ENCODE measurements around the gene KATNA1. TPM values are rescaled to one million over a fixed set of nuclear protein-coding genes. Genes with fewer than 3 reads are reported as not detected.
"Not testable (repeated sequence)": the region's sequence is repeated elsewhere in the genome, so short reads cannot be mapped to it uniquely, and the experiment has no call there.

KATNA1 gene
- total RNA-seq: 10 to 100 TPM; 18.1 to 21.6 TPM

DNA sequence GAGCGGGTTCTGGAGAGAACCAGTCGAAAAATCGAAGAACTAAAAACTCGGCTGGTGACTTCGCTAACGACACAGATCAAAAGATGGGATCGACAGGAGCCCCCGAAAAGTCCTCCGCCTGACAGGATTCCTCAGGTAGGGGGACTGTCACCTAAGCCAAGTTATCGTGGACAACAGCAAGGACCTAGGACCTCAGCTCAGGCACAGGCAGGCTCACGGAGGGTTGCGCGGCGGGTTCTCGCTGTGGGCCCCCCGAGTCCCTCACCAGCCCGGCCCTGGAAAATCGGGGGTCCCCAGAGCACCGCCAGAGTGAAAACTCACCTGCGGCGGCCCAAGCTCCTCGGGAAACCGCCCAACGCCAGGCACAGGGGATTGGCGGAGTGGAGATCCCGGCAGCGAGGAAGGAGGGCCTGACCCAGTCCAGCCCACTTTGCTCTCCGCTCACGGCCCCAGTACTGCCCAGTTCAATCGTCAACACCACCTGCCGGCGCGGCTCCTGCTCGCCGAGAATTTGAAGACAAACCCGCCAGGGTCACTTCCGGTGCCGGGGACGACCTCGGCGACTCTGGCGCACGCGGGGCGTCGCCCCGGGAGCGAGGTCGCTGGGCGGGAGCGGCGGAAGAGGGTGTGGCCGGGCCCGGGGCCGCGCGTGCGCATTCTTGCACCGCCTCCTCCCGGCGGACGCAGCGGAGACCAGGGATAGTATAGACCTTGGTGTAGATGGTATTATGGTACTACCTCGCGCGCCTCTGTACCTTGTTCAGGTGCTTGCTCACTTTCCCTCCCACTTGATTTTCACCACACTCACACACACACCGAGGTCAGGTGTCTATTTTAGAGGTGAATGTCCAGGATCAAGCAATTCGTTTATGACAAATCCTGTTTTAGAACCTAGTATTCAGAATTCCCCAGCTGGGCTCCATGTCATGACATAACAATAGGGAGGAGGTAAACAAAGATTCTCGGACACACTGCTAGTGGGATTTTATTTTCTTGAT lies at the start of gene KATNA1:
Gene KATNA1 (minus strand): TSS at position 567 of the 998 bp plus-strand sequence. CDS start 10,167 bp downstream, outside the sequence.
- ATAC-seq (peak; percentile 96), DNase-seq (peak; percentile 95)
- H3K27me3 Mint-ChIP-seq: no peaks in the 10 kb centered on the region
- H3K36me3 Mint-ChIP-seq (ENCODE audit: low read depth): peaks cover 2% of the 10 kb centered on the region
- no peaks in the 10 kb centered on the region for H3K9me3 Mint-ChIP-seq (ENCODE audit: low read depth)
- H3K27ac Mint-ChIP-seq: peak within 1 kb of the TSS; percentile 87
- POLR2A ChIA-PET: no interaction called here
- intact Hi-C loops (cut with DNase I, micrococcal nuclease): loop anchor here (1.0 to 5.0 kb wide), 9 partner anchors 68 to 216 kb away; partner anchors contain the start of genes GINM1 (in 2 of the 2), NUP43 (in 2 of the 2), PPIL4 (in 2 of the 2) and LATS1 (in 1 of the 2)
- H3K4me3 Mint-ChIP-seq: peak within 1 kb of the TSS; percentile 90
- H3K4me1 Mint-ChIP-seq: peaks cover 20% of the 10 kb centered on the region
- CTCF ChIA-PET: interaction anchor here (0.6 to 1.2 kb wide), 2 partner anchors 13 to 422 kb away, joined by 3 to 5 read pairs; no protein-coding TSS in a partner anchor

DNA sequence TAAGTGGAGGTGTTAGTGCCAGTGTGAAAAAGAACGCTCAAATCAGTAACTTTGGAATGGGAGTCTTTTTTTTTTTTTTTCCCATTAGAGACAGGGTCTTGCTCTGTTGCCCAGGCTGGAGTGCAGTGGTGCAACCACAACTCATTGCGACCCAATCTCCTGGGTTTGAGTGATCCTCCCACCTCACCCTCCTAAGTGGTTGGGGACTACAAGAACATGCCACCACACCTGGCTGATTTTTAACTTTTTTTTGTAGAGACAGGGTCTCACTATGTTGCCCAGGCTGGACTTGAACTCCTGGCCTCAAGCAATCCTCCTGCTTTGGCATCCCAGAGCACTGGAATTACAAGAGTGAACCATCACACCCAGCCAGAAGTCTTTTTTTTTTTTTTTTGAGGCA lies 49.7 kb upstream of the KATNA1 start:
- Mint-ChIP-seq H3K4me1 (peaks cover 12% of the 10 kb centered on the region), H3K36me3 (ENCODE audit: low read depth) (peaks cover 20% of the 10 kb centered on the region), H3K9me3 (ENCODE audit: low read depth) (no peaks in the 10 kb centered on the region), H3K27ac (no peak overlapping the region), H3K4me3 (no peak overlapping the region), H3K27me3 (no peaks in the 10 kb centered on the region)
- ATAC-seq (no peak), DNase-seq (no peak)
- ChIA-PET POLR2A (no interaction called here), CTCF (interaction anchor here (0.6 kb wide), 1 partner anchor 134 kb away, joined by 3 read pairs; no protein-coding TSS in a partner anchor)
- intact Hi-C loops (cut with DNase I, micrococcal nuclease): no loop called here

DNA sequence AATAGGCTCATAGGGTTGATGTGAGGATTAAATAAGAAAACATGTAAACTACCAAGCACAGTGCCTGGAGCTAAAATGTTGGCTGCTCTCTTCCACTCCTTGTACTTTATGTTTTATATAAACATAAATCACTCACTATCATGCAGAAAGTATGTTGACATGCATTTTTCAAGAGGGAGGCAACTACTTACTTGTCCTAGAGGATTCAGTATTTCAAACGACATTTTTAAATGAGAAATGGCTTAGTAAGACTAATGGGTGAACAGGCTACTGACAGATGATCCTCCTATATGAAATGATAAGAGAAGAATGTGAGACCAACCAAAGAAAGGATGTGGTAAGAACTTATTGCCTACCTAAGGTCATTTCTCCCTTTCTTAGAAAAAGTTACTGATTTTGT lies 48.4 kb upstream of the KATNA1 start:
- no peak overlapping the region for H3K27ac Mint-ChIP-seq
- DNase-seq (no peak), ATAC-seq (no peak)
- no peak overlapping the region for H3K4me3 Mint-ChIP-seq
- H3K27me3 Mint-ChIP-seq: no peaks in the 10 kb centered on the region
- ChIA-PET POLR2A (no interaction called here), CTCF (interaction anchor here (0.6 kb wide), 1 partner anchor 90 kb away, joined by 3 read pairs; no protein-coding TSS in a partner anchor)
- H3K36me3 Mint-ChIP-seq (ENCODE audit: low read depth): peaks cover 19% of the 10 kb centered on the region
- peaks cover 11% of the 10 kb centered on the region for H3K4me1 Mint-ChIP-seq
- no peaks in the 10 kb centered on the region for H3K9me3 Mint-ChIP-seq (ENCODE audit: low read depth)
- intact Hi-C loops (cut with DNase I, micrococcal nuclease): no loop called here

DNA sequence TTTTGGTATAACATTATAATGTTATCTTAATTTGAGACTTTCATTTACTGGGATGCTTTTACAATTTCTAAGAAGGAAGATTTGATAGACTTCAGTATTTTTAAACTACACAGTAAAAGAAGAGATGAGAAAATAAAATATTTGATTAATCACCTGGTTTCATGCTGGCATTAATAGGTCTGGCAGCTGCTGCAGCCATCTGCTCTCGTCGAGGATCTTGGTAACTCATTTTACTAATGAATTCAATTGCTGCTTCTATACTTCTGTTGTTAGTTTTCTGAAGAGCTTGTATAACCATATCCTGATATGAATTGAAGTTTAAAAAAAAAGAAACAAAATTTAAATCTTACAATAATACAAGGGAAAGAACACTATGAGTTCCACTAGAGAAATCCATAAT lies 46.4 kb upstream of the KATNA1 start:
- ATAC-seq (no peak), DNase-seq (no peak)
- no peaks in the 10 kb centered on the region for H3K9me3 Mint-ChIP-seq (ENCODE audit: low read depth)
- H3K4me1 Mint-ChIP-seq: peaks cover 8% of the 10 kb centered on the region
- intact Hi-C loops (cut with DNase I, micrococcal nuclease): no loop called here
- CTCF ChIA-PET: interaction anchor here (0.6 to 1.0 kb wide), 3 partner anchors 17 to 1372 kb away, joined by 3 read pairs; no protein-coding TSS in a partner anchor
- H3K4me3 Mint-ChIP-seq: no peak overlapping the region
- H3K27me3 Mint-ChIP-seq: no peaks in the 10 kb centered on the region
- H3K27ac Mint-ChIP-seq: no peak overlapping the region
- H3K36me3 Mint-ChIP-seq (ENCODE audit: low read depth): peaks cover 19% of the 10 kb centered on the region
- POLR2A ChIA-PET: no interaction called here

DNA sequence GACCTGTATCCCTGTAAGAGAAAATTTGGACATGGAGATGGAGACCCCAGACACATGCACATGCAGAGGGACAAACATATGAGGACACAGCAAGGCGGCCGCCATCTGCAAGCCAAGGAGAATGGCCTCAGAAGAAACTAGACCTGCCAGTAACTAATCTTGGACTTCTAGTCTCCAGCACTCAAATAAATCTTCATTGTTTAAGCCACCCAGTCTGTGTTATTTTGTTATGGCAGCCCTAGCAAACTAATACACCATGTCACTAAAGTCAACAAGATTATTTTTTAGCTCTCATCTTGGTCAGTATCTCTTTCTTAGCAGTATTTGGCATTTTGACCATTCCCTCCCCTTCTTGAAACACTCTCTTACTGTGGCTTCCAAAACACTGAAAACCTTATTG lies 42.7 kb upstream of the KATNA1 start:
- Mint-ChIP-seq H3K9me3 (ENCODE audit: low read depth) (no peaks in the 10 kb centered on the region), H3K36me3 (ENCODE audit: low read depth) (peaks cover 24% of the 10 kb centered on the region), H3K27ac (no peak overlapping the region), H3K27me3 (no peaks in the 10 kb centered on the region), H3K4me1 (peaks cover 23% of the 10 kb centered on the region), H3K4me3 (no peak overlapping the region)
- POLR2A ChIA-PET: no interaction called here
- CTCF ChIA-PET: no interaction called here
- DNase-seq: no peak
- ATAC-seq: no peak
- intact Hi-C loops (cut with DNase I, micrococcal nuclease): no loop called here

DNA sequence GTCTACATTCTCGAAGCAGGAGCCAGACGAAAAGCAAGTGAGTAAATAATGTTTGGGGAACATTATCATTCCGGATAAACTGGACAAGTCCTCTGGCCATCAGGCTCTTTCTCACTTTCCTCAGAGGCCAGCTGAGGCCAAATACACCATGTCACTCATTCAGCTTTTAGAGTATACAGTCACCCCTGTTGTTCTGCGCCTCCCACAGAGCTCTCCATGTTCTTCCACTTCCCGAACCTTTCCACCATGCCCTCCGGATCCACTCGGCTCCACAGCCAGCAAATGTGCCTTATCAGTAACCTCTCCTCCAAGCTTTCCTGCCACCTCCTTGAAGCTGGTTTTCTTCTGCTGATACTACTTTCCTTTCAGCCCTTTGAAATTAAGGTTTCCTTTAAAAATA lies 37.7 kb upstream of the KATNA1 start:
- Mint-ChIP-seq H3K27ac (peak overlapping the region; percentile 5), H3K36me3 (ENCODE audit: low read depth) (peaks cover 26% of the 10 kb centered on the region), H3K4me3 (no peak overlapping the region), H3K4me1 (peaks cover 28% of the 10 kb centered on the region), H3K27me3 (no peaks in the 10 kb centered on the region), H3K9me3 (ENCODE audit: low read depth) (no peaks in the 10 kb centered on the region)
- intact Hi-C loops (cut with DNase I, micrococcal nuclease): loop anchor here (1.0 to 2.0 kb wide), 2 partner anchors 31 to 120 kb away; partner anchors contain the start of gene GINM1 (in 1 of the 2)
- POLR2A ChIA-PET: interaction anchor here (0.6 kb wide), 1 partner anchor 181 kb away, joined by 3 read pairs; no protein-coding TSS in a partner anchor
- ATAC-seq (no peak), DNase-seq (no peak)
- CTCF ChIA-PET: interaction anchor here (0.9 to 2.1 kb wide), 4 partner anchors 13 to 126 kb away, joined by 3 to 5 read pairs (median 4); no protein-coding TSS in a partner anchor

DNA sequence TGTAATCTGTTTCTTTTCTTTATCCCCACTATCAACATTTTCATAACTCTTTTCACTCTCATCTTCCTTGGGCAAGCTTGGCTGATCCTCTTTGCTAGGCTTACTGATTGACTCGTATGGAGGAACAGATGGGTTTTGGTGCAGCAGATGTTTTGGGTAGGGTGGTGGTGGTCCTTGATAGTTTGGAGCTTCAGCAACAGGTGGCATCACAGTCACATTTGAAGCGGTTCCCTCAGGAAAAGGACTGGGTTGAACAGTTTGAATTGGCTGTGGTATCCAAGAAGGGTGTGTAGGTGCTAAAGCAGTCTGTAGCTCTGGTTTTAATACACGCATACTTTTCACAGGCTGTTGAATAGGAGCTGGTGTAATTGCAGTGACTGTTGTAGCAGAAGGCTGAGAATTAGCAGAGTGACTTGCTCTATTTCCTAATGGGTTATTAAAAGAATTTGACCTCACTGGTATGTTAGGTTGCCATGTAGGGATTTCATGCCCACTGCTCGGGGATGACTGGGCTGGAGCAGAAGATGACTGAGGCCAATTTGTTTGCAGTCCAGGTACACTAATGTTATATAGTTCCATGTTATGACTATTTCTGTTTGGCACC lies 34.8 kb upstream of the KATNA1 start:
- Mint-ChIP-seq H3K27ac (no peak overlapping the region), H3K27me3 (no peaks in the 10 kb centered on the region), H3K4me1 (peaks cover 25% of the 10 kb centered on the region), H3K36me3 (ENCODE audit: low read depth) (peaks cover 23% of the 10 kb centered on the region), H3K9me3 (ENCODE audit: low read depth) (no peaks in the 10 kb centered on the region), H3K4me3 (no peak overlapping the region)
- intact Hi-C loops (cut with DNase I, micrococcal nuclease): no loop called here
- no peak for ATAC-seq
- CTCF ChIA-PET: interaction anchor here (0.8 to 1.0 kb wide), 2 partner anchors 34 to 123 kb away, joined by 3 read pairs; no protein-coding TSS in a partner anchor
- DNase-seq: no peak
- POLR2A ChIA-PET: no interaction called here

DNA sequence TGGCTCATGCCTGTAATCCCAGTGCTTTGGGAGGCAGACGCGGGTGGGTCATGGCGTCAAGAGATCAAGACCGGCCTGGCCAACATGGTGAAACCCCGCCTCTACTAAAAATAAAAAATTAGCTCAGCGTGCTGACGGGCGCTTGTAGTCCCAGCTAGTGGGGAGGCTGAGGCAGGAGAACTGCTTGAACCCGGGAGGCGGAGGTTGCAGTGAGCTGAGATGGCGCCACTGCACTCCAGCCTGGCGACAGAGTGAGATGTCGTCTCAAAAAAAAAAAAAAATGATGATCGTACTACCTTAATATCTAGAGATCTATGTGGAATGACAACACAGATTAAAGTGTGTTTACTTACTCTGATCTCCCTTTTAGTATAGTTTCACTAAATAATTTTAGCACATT lies 33.3 kb upstream of the KATNA1 start:
- CTCF ChIA-PET; H3K27ac Mint-ChIP-seq; H3K27me3 Mint-ChIP-seq; ATAC-seq; H3K9me3 Mint-ChIP-seq (ENCODE audit: low read depth); intact Hi-C loops (cut with DNase I, micrococcal nuclease); H3K4me3 Mint-ChIP-seq; POLR2A ChIA-PET; DNase-seq: not testable (repeated sequence)
- H3K36me3 Mint-ChIP-seq (ENCODE audit: low read depth): peaks cover 29% of the 10 kb centered on the region
- H3K4me1 Mint-ChIP-seq: peaks cover 16% of the 10 kb centered on the region

DNA sequence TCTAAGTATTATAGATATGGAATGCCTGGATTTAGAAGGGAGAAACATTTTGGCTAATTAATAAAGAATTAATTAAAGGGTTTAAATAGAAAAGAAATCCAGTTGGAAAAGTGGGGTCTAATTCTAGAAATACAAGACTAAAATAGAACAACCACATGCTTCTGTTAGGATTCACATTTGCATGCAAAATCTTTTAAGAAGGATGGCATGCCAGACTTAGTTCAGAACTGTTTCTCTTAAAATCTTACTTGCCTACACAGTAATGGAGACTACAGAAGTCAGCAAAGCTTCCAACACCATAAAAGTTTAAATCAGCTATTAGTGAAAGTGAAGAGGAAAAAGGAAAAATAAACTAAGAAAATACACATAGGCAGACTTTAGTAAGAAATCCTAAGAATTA lies 32.7 kb upstream of the KATNA1 start:
- intact Hi-C loops (cut with DNase I, micrococcal nuclease): no loop called here
- DNase-seq (no peak), ATAC-seq (no peak)
- H3K36me3 Mint-ChIP-seq (ENCODE audit: low read depth): peaks cover 29% of the 10 kb centered on the region
- POLR2A ChIA-PET: no interaction called here
- no peak overlapping the region for H3K27ac Mint-ChIP-seq
- no peak overlapping the region for H3K4me3 Mint-ChIP-seq
- no peaks in the 10 kb centered on the region for H3K27me3 Mint-ChIP-seq
- H3K4me1 Mint-ChIP-seq: peaks cover 10% of the 10 kb centered on the region
- H3K9me3 Mint-ChIP-seq (ENCODE audit: low read depth): no peaks in the 10 kb centered on the region
- CTCF ChIA-PET: interaction anchor here (1.3 kb wide), 1 partner anchor 11 kb away, joined by 3 read pairs; no protein-coding TSS in a partner anchor

DNA sequence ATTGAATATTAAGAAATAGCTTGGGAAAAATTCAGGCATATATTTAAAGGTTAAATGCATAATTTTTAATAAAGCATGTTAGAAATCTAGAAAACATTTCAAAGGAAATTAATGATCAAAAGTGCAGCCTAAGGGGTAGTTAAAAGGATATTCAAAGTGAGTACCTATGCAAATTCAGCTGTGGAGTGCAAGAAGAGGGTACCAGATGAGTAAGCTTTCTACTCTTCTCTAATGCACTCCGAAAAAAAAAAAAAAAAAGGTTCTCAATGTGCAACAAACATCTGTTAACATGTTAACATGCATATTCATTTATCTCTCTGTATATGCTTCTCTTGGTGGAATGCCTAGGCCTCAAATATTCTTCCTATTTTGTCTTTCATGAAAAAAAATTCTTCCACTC lies 32.0 kb upstream of the KATNA1 start:
- no peaks in the 10 kb centered on the region for H3K9me3 Mint-ChIP-seq (ENCODE audit: low read depth)
- no peak overlapping the region for H3K4me3 Mint-ChIP-seq
- POLR2A ChIA-PET: no interaction called here
- H3K36me3 Mint-ChIP-seq (ENCODE audit: low read depth): peaks cover 31% of the 10 kb centered on the region
- no peak for DNase-seq
- ATAC-seq: peak; percentile 39
- CTCF ChIA-PET: interaction anchor here (1.3 kb wide), 1 partner anchor 12 kb away, joined by 3 read pairs; no protein-coding TSS in a partner anchor
- H3K4me1 Mint-ChIP-seq: peaks cover 6% of the 10 kb centered on the region
- intact Hi-C loops (cut with DNase I, micrococcal nuclease): no loop called here
- H3K27ac Mint-ChIP-seq: no peak overlapping the region
- no peaks in the 10 kb centered on the region for H3K27me3 Mint-ChIP-seq

DNA sequence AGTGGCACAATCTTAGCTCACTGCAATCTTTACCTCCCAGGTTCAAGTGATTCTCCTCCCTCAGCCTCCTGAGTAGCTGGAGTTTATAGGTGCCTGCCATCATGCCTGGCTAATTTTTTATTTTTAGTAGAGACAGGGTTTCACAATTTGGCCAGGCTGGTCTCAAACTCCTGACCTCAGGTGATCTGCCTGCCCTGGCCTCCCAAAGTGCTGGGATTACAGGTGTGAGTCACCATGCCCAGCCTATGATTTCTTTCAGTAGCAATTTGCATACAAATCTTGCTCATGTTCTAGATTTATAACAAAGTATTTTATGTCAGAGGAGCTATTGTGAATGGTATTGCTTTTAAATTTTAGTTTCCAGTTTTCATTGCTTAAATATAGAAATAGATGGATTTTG lies 23.8 kb upstream of the KATNA1 start:
- not testable (repeated sequence) for ATAC-seq, H3K27ac Mint-ChIP-seq
- CTCF ChIA-PET: interaction anchor here (0.6 kb wide), 1 partner anchor 269 kb away, joined by 3 read pairs; no protein-coding TSS in a partner anchor

More for the DNA sequence above, 23.8 kb upstream of the KATNA1 start:
- POLR2A ChIA-PET; H3K27me3 Mint-ChIP-seq; intact Hi-C loops (cut with DNase I, micrococcal nuclease); H3K9me3 Mint-ChIP-seq (ENCODE audit: low read depth); DNase-seq; H3K4me3 Mint-ChIP-seq; H3K4me1 Mint-ChIP-seq: not testable (repeated sequence)
- H3K36me3 Mint-ChIP-seq (ENCODE audit: low read depth): peaks cover 49% of the 10 kb centered on the region

Measured in activated CD4-positive, alpha-beta T cell treated with anti-CD3 and anti-CD28 coated beads for 36 hours (primary cell).